Measurements from ENCODE around the gene MACF1. TPM values are rescaled to one million over a fixed set of nuclear protein-coding genes. Genes with fewer than 3 reads are reported as not detected.

MACF1 gene
- total RNA-seq, 5 donors from 2014 or later (not counting 1 experiment from before 2014, with no cell fraction given): 232 to 596 (median 258) TPM

DNA sequence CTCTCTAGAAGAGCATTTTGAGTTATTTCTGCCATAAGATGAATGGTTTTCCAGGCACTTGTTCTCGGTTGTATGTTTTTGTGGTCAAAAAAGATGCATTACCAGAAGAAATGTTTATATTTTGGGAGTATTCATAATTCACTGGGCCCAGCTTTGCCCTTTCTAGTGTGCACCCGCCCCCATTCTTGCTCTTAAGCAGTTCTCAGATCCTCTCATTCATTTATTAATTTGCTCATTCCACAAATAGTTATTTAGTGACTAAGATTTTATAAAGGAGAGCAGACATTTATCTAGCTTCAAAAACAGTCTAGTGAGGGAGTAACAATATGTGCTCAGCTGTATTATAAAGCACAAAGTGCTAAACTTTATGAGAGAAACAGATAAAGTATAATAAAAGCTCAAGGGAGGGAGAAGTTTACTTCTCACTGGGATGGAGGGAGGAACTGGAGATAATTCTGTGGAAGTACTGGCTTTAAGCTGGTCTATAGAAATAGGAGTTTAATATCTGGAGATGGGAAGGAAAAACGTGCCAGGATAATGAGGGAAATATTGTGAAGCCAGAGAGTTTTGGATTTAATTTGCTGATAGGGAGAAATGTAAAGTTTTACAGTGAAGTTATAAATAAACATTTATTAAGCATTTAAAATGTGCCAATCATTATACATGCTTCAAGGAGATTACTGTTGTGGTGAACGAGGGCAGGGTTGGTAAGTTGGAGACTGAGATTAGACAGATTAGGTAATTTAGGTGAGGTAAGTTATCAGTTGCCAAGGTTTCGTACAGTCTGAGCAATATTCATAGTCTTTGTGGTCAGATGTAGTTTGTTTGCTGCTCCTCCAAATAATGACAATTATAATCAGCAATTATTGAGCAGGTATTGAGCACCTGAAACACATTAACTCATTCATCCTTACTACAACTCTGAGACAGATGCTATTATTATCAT lies 9.1 kb upstream of the MACF1 start:
- no CpG with 5 or more reads among the region's 5 CpGs for WGBS (ENCODE audit: insufficient coverage)
- Histone ChIP-seq H3K27ac (ENCODE audit: low read length) (peak overlapping the region; percentile 82), H3K36me3 (ENCODE audit: control insufficient read depth in 2 of 2, extremely low read depth in 1 of 2, insufficient read depth in 1 of 2, low read length in 1 of 2) (no peaks in the 10 kb centered on the region), H3K27me3 (replicated peaks in 1 of 2; ENCODE audit: control insufficient read depth in 2 of 2, extremely low read depth in 1 of 2, insufficient read depth in 2 of 2, low read length in 1 of 2) (no peaks in the 10 kb centered on the region), H3K4me3 (ENCODE audit: control insufficient read depth in 1 of 2, extremely low read depth in 1 of 2, low read length in 1 of 2) (no peak overlapping the region), H3K9me3 (no peaks in the 10 kb centered on the region), H3K4me1 (ENCODE audit: control insufficient read depth in 1 of 2, extremely low read depth in 1 of 2, insufficient read depth in 2 of 2, low read length in 2 of 2) (peaks cover 63 to 71% of the 10 kb centered on the region in 2 experiments)
- peak in 2 of 35 experiments; percentile 5 to 65 for DNase-seq
- ChIA-PET CTCF (interaction anchor here (0.5 to 13.6 kb wide), 7 partner anchors 10 to 524 kb away, joined by 3 to 364 read pairs (median 4); no protein-coding TSS in a partner anchor), POLR2A (interaction anchor here in 1 of 2 donors (1.2 kb wide), 1 partner anchor 64 kb away, joined by 12 read pairs; no protein-coding TSS in a partner anchor)
- H3K27me3 Mint-ChIP-seq: no peaks in the 10 kb centered on the region
- no peaks in the 10 kb centered on the region for H3K36me3 Mint-ChIP-seq
- no peaks in the 10 kb centered on the region for H3K9me3 Mint-ChIP-seq
- H3K4me3 Mint-ChIP-seq: peak overlapping the region; percentile 43 to 74 (median 61)
- peak overlapping the region; percentile 93 to 96 for H3K27ac Mint-ChIP-seq
- H3K4me1 Mint-ChIP-seq: peaks cover 81 to 84% (median 83%) of the 10 kb centered on the region in 3 donors
- ATAC-seq (replicated peaks in 1 of 4): peak in 1 of 4 experiments; percentile 34

DNA sequence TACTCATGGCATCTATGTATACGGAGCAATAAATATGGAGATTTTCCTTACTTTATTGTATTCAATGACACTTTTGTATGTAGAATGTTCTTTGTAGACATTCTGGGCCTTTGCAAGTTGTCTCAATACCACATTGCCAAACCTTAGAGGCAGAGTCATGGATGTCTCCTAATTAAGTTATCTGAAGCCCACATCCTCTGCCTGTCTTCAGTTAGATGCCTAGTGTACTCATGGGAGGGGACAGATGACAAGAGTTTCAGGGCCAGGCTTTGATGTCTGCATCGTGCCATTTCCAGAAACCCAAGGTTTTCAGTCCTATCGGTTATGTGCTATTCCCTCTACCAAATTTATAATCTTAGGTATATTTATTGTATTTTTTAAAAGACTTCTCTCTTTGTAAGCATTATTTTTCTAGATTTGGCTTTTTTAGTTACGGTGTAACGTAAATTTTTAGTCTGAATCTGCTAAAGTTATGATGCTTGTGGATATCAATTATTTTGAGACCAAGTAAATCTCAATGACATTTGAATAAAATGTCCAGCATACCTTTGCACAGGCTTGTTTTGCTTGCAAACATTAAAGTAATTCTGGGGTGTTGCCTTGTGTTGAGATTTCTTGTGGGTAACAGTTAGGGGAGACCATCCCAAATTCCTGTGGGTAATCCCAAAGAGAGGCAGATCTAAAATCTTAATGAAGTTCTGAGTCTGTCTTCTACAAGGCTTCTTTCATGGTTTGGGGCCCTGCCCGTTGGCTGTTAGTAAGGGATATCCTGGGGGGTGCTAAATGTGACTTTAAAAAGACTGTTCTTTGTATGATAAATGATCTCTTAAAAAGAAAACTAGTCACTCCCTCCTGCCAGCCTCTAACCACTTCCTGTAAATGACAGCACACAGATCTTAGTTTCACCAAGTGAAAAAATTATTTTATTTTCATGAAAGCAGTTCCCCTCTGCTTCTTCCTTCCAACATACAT lies 8.0 kb upstream of the MACF1 start:
- no CpG with 5 or more reads among the region's 6 CpGs for WGBS (ENCODE audit: insufficient coverage)
- CTCF ChIA-PET: interaction anchor here in 1 of 2 donors (1.0 kb wide), 1 partner anchor 19 kb away, joined by 3 read pairs; no protein-coding TSS in a partner anchor
- peak overlapping the region in 1 of 2 donors; percentile 20 for H3K4me3 ChIP-seq (ENCODE audit: control insufficient read depth in 1 of 2, extremely low read depth in 1 of 2, low read length in 1 of 2)
- Mint-ChIP-seq H3K36me3 (no peaks in the 10 kb centered on the region), H3K4me3 (peak overlapping the region; percentile 64 to 74 (median 64)), H3K9me3 (no peaks in the 10 kb centered on the region), H3K4me1 (peaks cover 83 to 88% (median 85%) of the 10 kb centered on the region in 3 donors), H3K27ac (peak overlapping the region; percentile 93 to 96), H3K27me3 (no peaks in the 10 kb centered on the region)
- H3K4me1 ChIP-seq (ENCODE audit: control insufficient read depth in 1 of 2, extremely low read depth in 1 of 2, insufficient read depth in 2 of 2, low read length in 2 of 2): peaks cover 60 to 71% of the 10 kb centered on the region in 2 experiments
- peak overlapping the region; percentile 82 for H3K27ac ChIP-seq (ENCODE audit: low read length)
- ATAC-seq (replicated peaks in 1 of 4) (peak; percentile 70 to 87 (median 72)), DNase-seq (peak; percentile 28 to 85 (median 59))
- H3K27me3 ChIP-seq (replicated peaks in 1 of 2; ENCODE audit: control insufficient read depth in 2 of 2, extremely low read depth in 1 of 2, insufficient read depth in 2 of 2, low read length in 1 of 2): no peaks in the 10 kb centered on the region
- H3K36me3 ChIP-seq (ENCODE audit: control insufficient read depth in 2 of 2, extremely low read depth in 1 of 2, insufficient read depth in 1 of 2, low read length in 1 of 2): no peaks in the 10 kb centered on the region
- no peaks in the 10 kb centered on the region for H3K9me3 ChIP-seq
- POLR2A ChIA-PET: interaction anchor here in 1 of 2 donors (0.6 kb wide), 1 partner anchor 202 kb away, joined by 3 read pairs; no protein-coding TSS in a partner anchor

DNA sequence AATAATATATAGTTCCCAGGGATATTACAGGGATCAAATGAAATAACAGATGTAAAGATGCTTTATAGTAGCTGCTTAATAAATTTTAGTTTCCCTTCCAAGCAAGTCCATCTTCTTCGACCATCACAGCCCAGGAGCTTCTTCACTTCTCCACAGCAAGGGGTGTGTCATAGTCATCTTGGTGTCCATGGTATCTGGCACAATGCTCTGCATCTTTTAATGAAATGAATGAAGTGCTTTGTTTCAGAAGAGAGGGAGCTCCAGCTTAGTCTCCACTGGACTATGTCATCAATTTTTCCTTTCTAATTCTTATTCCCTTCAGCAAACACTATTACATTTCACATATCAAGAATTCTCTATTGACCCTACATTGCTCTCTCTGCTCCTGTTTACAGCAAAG lies 4.9 kb upstream of the MACF1 start:
- Histone ChIP-seq H3K9me3 (no peaks in the 10 kb centered on the region), H3K4me3 (ENCODE audit: control insufficient read depth in 1 of 2, extremely low read depth in 1 of 2, low read length in 1 of 2) (no peak overlapping the region), H3K27me3 (replicated peaks in 1 of 2; ENCODE audit: control insufficient read depth in 2 of 2, extremely low read depth in 1 of 2, insufficient read depth in 2 of 2, low read length in 1 of 2) (no peaks in the 10 kb centered on the region), H3K4me1 (ENCODE audit: control insufficient read depth in 1 of 2, extremely low read depth in 1 of 2, insufficient read depth in 2 of 2, low read length in 2 of 2) (peaks cover 44 to 51% of the 10 kb centered on the region in 2 experiments), H3K27ac (ENCODE audit: low read length) (peak overlapping the region; percentile 32), H3K36me3 (ENCODE audit: control insufficient read depth in 2 of 2, extremely low read depth in 1 of 2, insufficient read depth in 1 of 2, low read length in 1 of 2) (no peaks in the 10 kb centered on the region)
- H3K36me3 Mint-ChIP-seq: no peaks in the 10 kb centered on the region
- H3K27me3 Mint-ChIP-seq: no peaks in the 10 kb centered on the region
- DNase-seq (no peak), ATAC-seq (replicated peaks in 1 of 4) (no peak)
- no peaks in the 10 kb centered on the region for H3K9me3 Mint-ChIP-seq
- ChIA-PET CTCF (interaction anchor here in 1 of 2 donors (0.6 to 1.2 kb wide), 2 partner anchors 10 to 57 kb away, joined by 3 read pairs; no protein-coding TSS in a partner anchor), POLR2A (interaction anchor here (0.6 to 1.0 kb wide), 2 partner anchors 10 to 39 kb away, joined by 3 to 5 read pairs; no protein-coding TSS in a partner anchor)
- H3K27ac Mint-ChIP-seq: peak overlapping the region; percentile 90 to 96
- peaks cover 72 to 85% (median 74%) of the 10 kb centered on the region in 3 donors for H3K4me1 Mint-ChIP-seq
- peak overlapping the region in 1 of 3 donors; percentile 8 for H3K4me3 Mint-ChIP-seq
- WGBS (ENCODE audit: insufficient coverage): no CpG with 5 or more reads among the region's 1 CpG

DNA sequence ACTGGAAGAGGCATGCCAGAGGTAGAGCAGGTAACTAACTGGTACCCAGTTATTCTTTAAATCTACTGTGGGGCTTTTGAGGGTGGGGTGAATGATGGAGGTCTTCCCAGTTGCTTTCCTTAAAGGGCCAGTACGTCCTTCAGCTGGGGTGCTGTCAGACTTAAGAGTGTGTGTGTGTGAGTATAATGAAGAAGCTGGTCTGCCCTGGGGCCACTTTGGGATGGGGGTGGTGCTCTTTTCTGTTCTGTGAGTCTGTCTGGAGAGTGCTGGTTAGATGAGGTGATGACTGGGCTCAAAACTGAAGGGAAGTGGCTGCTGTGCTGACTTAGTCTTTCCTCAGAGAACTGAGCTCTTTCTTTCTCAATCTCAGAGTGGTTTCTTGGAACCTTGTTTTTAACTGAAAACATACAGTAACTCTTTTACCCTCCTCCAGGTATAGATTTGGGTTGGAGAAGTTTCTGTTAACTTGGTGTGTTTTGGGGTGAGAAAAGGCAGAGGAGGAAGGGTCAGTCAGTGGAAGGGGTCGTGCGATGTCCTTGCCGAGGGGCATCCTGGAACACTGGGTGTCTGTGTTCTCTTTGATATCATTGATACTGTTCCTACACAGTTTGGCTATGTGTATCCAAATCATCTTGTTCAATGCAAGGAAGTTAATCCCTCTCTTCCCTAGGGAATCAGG lies 746 bp downstream of the MACF1 start:
- CTCF ChIA-PET: interaction anchor here in 1 of 2 donors (0.9 to 4.4 kb wide), 12 partner anchors 7 to 401 kb away, joined by 3 to 66 read pairs (median 4); no protein-coding TSS in a partner anchor
- Histone ChIP-seq H3K4me3 (ENCODE audit: control insufficient read depth in 1 of 2, extremely low read depth in 1 of 2, low read length in 1 of 2) (peak overlapping the region; percentile 51 to 65), H3K4me1 (ENCODE audit: control insufficient read depth in 1 of 2, extremely low read depth in 1 of 2, insufficient read depth in 2 of 2, low read length in 2 of 2) (peaks cover 16 to 27% of the 10 kb centered on the region in 2 experiments), H3K9me3 (no peaks in the 10 kb centered on the region), H3K27ac (ENCODE audit: low read length) (peak overlapping the region; percentile 82), H3K27me3 (replicated peaks in 1 of 2; ENCODE audit: control insufficient read depth in 2 of 2, extremely low read depth in 1 of 2, insufficient read depth in 2 of 2, low read length in 1 of 2) (no peaks in the 10 kb centered on the region), H3K36me3 (ENCODE audit: control insufficient read depth in 2 of 2, extremely low read depth in 1 of 2, insufficient read depth in 1 of 2, low read length in 1 of 2) (no peaks in the 10 kb centered on the region)
- Mint-ChIP-seq H3K4me3 (peak overlapping the region; percentile 93), H3K9me3 (no peaks in the 10 kb centered on the region), H3K36me3 (peaks cover 4% of the 10 kb centered on the region), H3K4me1 (peaks cover 59 to 67% (median 63%) of the 10 kb centered on the region in 3 donors), H3K27me3 (no peaks in the 10 kb centered on the region), H3K27ac (peak overlapping the region; percentile 95 to 98)
- 0% methylated on average over 1 of the region's 4 CpGs for WGBS (ENCODE audit: insufficient coverage)
- POLR2A ChIA-PET: interaction anchor here (0.5 to 1.8 kb wide), 3 partner anchors 10 to 333 kb away, joined by 3 to 7 read pairs (median 3); no protein-coding TSS in a partner anchor
- DNase-seq: peak in 16 of 35 experiments; percentile 10 to 57 (median 32)
- peak; percentile 78 to 90 (median 88) for ATAC-seq (replicated peaks in 1 of 4)

DNA sequence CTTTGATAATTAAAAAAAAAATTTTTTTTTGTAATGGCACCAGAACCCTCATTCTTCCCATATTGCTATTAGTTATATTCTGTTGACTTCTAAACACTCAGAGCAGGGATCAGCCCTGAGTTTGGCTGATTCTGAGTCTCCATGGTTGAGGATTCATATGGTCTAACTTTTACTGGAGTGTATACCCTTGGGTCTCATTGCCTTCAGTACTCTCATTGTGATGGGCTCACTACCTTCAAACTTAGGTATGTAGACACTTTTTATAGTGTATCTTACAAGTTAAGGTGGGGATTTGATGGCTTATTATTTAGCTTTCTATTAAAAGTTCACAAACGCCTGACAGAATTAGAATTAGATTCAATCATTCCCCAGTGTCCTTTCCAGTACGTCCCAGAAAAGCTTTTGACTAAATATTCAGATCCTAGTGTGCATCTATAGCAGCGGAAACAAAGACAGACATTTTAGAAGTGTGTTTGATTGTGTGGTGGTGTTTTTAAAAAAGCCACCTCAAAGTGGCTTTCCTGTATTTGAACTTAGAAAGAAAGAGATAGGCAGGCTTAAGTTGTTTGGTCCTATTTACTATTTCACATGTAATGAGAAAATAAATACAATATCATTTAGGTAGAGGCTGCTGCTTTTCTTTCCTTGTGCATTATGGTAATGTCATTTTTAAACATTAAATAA lies 1.4 kb downstream of the MACF1 start:
- ChIA-PET POLR2A (interaction anchor here (0.5 to 1.8 kb wide), 5 partner anchors 9 to 165 kb away, joined by 3 to 7 read pairs (median 3); no protein-coding TSS in a partner anchor), CTCF (interaction anchor here in 1 of 2 donors (0.8 to 4.4 kb wide), 13 partner anchors 8 to 400 kb away, joined by 3 to 66 read pairs (median 4); no protein-coding TSS in a partner anchor)
- Mint-ChIP-seq H3K9me3 (no peaks in the 10 kb centered on the region), H3K36me3 (peaks cover 9% of the 10 kb centered on the region), H3K27ac (peak overlapping the region; percentile 95 to 98), H3K27me3 (no peaks in the 10 kb centered on the region), H3K4me1 (peaks cover 56 to 62% (median 62%) of the 10 kb centered on the region in 3 donors), H3K4me3 (peak overlapping the region; percentile 93)
- Histone ChIP-seq H3K27ac (ENCODE audit: low read length) (peak overlapping the region; percentile 82), H3K4me3 (ENCODE audit: control insufficient read depth in 1 of 2, extremely low read depth in 1 of 2, low read length in 1 of 2) (peak overlapping the region; percentile 51 to 65), H3K36me3 (ENCODE audit: control insufficient read depth in 2 of 2, extremely low read depth in 1 of 2, insufficient read depth in 1 of 2, low read length in 1 of 2) (no peaks in the 10 kb centered on the region), H3K9me3 (no peaks in the 10 kb centered on the region), H3K4me1 (ENCODE audit: control insufficient read depth in 1 of 2, extremely low read depth in 1 of 2, insufficient read depth in 2 of 2, low read length in 2 of 2) (peaks cover 16 to 27% of the 10 kb centered on the region in 2 experiments), H3K27me3 (replicated peaks in 1 of 2; ENCODE audit: control insufficient read depth in 2 of 2, extremely low read depth in 1 of 2, insufficient read depth in 2 of 2, low read length in 1 of 2) (no peaks in the 10 kb centered on the region)
- peak; percentile 40 to 68 (median 52) for ATAC-seq (replicated peaks in 1 of 4)
- WGBS (ENCODE audit: insufficient coverage): no CpG with 5 or more reads among the region's 3 CpGs
- peak in 1 of 35 experiments; percentile 51 for DNase-seq
